Renal cortex interstitium (tissue), 15 donors: ENCODE data around the gene OR7A10. TPM values are rescaled to one million over a fixed set of nuclear protein-coding genes. Genes with fewer than 3 reads are reported as not detected.

Source experiments
- DNase-seq, 11 donors: peaks; one replicate each; pipeline ENCODE4 v3.0.0-alpha.2; 2013; ENCODE audit warnings: low read depth in 9 of 11, low spot score in 4 of 11; ENCODE audit errors: extremely low read depth in 1 of 11
- long read RNA-seq, 16 experiments: transcript quantifications; one replicate each; lab custom pipeline, GENCODE V29; 2026
- polyA plus RNA-seq, 3 donors: library from polyadenylated mRNA; unstranded; fragments of 120-200 nt; gene quantifications; one replicate each; pipeline ENCODE4 v1.2.1, GENCODE V29; 2013; ENCODE audit not compliant: insufficient read length in 3 of 3

Gene OR7A10
- polyA plus RNA-seq = not detected
- long read RNA-seq, donor 1 = 0 reads
- long read RNA-seq, donor 2 = 0 reads
- long read RNA-seq, donor 3 = 0 reads
- long read RNA-seq, donor 4 = 0 reads
- long read RNA-seq, donor 5 = 0 reads
- long read RNA-seq, donor 6 = 0 reads
- long read RNA-seq, donor 7 = 0 reads
- long read RNA-seq, donor 8 = 0 reads
- long read RNA-seq, donor 9 = 0 reads
- long read RNA-seq, donor 10 = 0 reads
- long read RNA-seq, donor 11 = 0 reads
- long read RNA-seq, donor 12 = 0 reads
- long read RNA-seq, donor 13 = 0 reads
- long read RNA-seq, donor 14 = 0 reads
- long read RNA-seq, donor 15 = 0 reads
- long read RNA-seq, donor 16 = 0 reads

GRCh38 chr19:14848822-14849221 is at the start of gene OR7A10:
Gene OR7A10 (minus strand): TSS chr19:14848922. CDS start chr19:14841877, 7,045 bp downstream.
- DNase-seq = no peak

GRCh38 chr19:14890643-14891379 is 42.1 kb upstream of the OR7A10 start:
- no peak for DNase-seq

- DNase-seq = no peak
Observed at GRCh38 chr19:14889994-14890642, 41.4 kb upstream of the OR7A10 start.

- no peak for DNase-seq
Observed at GRCh38 chr19:14886032-14886431, 37.3 kb upstream of the OR7A10 start, which contains the start of gene OR7A17. Gene OR7A17 (minus strand): TSS chr19:14886132. CDS start chr19:14881355, 4,777 bp downstream.

- DNase-seq = peak in 1 of 11 donors; percentile 6
Observed at GRCh38 chr19:14871619-14872230, 23.0 kb upstream of the OR7A10 start.

- DNase-seq = no peak
Observed at GRCh38 chr19:14868497-14868896, 19.8 kb upstream of the OR7A10 start.

- DNase-seq = peak in 4 of 11 donors; percentile 17 to 38 (median 28)
Observed at GRCh38 chr19:14843578-14843977, 5.1 kb downstream of the OR7A10 start.

GRCh38 chr19:14843169-14843568 is 5.6 kb downstream of the OR7A10 start:
- no peak for DNase-seq

- no peak for DNase-seq
Observed at GRCh38 chr19:14840206-14840605, 8.5 kb downstream of the OR7A10 start.

- DNase-seq = no peak
Observed at GRCh38 chr19:14837391-14837790, 11.3 kb downstream of the OR7A10 start.

- peak in 7 of 11 donors; percentile 5 to 52 (median 49) for DNase-seq
Observed at GRCh38 chr19:14835011-14835410, 13.7 kb downstream of the OR7A10 start, which contains the start of the genes OR7A5 and OR7C1. Gene OR7A5 (minus strand): TSS chr19:14835185. CDS start chr19:14828241, 6,944 bp downstream. Gene OR7C1 (minus strand): TSS chr19:14835185. CDS start chr19:14800136, 35,049 bp downstream.

- DNase-seq = no peak
Observed at GRCh38 chr19:14830702-14831101, 18.0 kb downstream of the OR7A10 start.

GRCh38 chr19:14826006-14826405 is 22.7 kb downstream of the OR7A10 start:
- no peak for DNase-seq

GRCh38 chr19:14821937-14822336 is 26.8 kb downstream of the OR7A10 start:
- no peak for DNase-seq

- no peak for DNase-seq
Observed at GRCh38 chr19:14818588-14818987, 30.1 kb downstream of the OR7A10 start.

GRCh38 chr19:14817052-14817451 is 31.7 kb downstream of the OR7A10 start:
- DNase-seq = no peak

- DNase-seq = no peak
Observed at GRCh38 chr19:14814982-14815652, 33.6 kb downstream of the OR7A10 start.

- DNase-seq = no peak
Observed at GRCh38 chr19:14809272-14810057, 39.3 kb downstream of the OR7A10 start.
